Cardiac muscle cell (in vitro differentiated cells and primary cell): Measurements from ENCODE around the gene CCNQ. TPM values are rescaled to one million over a fixed set of nuclear protein-coding genes. Genes with fewer than 3 reads are reported as not detected.

Experiments used
- DNase-seq, 2 donors: peaks; one replicate each; pipeline versions ENCODE4 v3.0.0 to v3.0.0-alpha.2; 2010 to 2017; ENCODE audit warnings: low read depth in 1 of 2, low spot score in 1 of 2
- H3K27ac ChIP-seq: fragments of 200-600 bp; sonication (generic); 2 replicates; pipeline ENCODE4 v1.5.1; 2016
- H3K27me3 ChIP-seq: fragments of 200-600 bp; sonication (generic); 2 replicates; pipeline ENCODE4 v1.6.0; 2016; ENCODE audit warnings: control low read depth
- H3K36me3 ChIP-seq: fragments of 200-600 bp; sonication (generic); 2 replicates; pipeline ENCODE4 v1.5.1; 2016; ENCODE audit warnings: control low read depth
- H3K4me1 ChIP-seq: fragments of 200-600 bp; sonication (generic); 2 replicates; pipeline ENCODE4 v1.8.1; 2017; ENCODE audit warnings: low read depth, mild to moderate bottlenecking, mixed run types
- H3K4me3 ChIP-seq: fragments of 200-600 bp; sonication (generic); 2 replicates; pipeline ENCODE4 v1.5.1; 2016; ENCODE audit warnings: mild to moderate bottlenecking
- H3K9me3 ChIP-seq: fragments of 200-600 bp; sonication (generic); 2 replicates; pipeline ENCODE4 v1.5.1; 2017; ENCODE audit warnings: low read depth, mild to moderate bottlenecking, control low read depth
- CTCF ChIP-seq: IDR thresholded peaks from 2 replicates; pipeline ENCODE4 v1.5.1; 2012; ENCODE audit warnings: low read depth, mild to moderate bottlenecking, low read length
- polyA plus RNA-seq: library from polyadenylated mRNA; unstranded; fragments of >200 nt; fragmentation: Nextera tagmentation; extraction: Ambion mirVana; gene quantifications from 2 replicates; pipeline ENCODE4 v1.2.1, GENCODE V29; 2016
- total RNA-seq: library from RNA; depleted of rRNA; stranded (reverse); fragments of >200 nt; gene quantifications from 2 replicates; pipeline ENCODE4 v1.2.3, GENCODE V29; 2016

The CCNQ gene
- total and polyA plus RNA-seq, 2 experiments from 2014 or later, result 28.5 to 37.0 TPM

GRCh38 chrX:153622661-153623309 lies 23.8 kb upstream of the CCNQ start:
- Histone ChIP-seq H3K36me3 (no peaks in the 10 kb centered on the region), H3K4me3 (no peak overlapping the region), H3K9me3 (no peaks in the 10 kb centered on the region), H3K27ac (no peak overlapping the region), H3K4me1 (no peaks in the 10 kb centered on the region), H3K27me3 (peaks cover 10% of the 10 kb centered on the region)
- DNase-seq, result peak in 1 of 2 donors; percentile 32
- TF ChIP-seq CTCF, result no peak

GRCh38 chrX:153621949-153622598 lies 23.1 kb upstream of the CCNQ start:
- no peak for DNase-seq
- H3K27ac ChIP-seq, result no peak overlapping the region
- no peaks in the 10 kb centered on the region for H3K36me3 ChIP-seq
- no peaks in the 10 kb centered on the region for H3K4me1 ChIP-seq
- no peak overlapping the region for H3K4me3 ChIP-seq
- H3K9me3 ChIP-seq, result no peaks in the 10 kb centered on the region
- peaks cover 17% of the 10 kb centered on the region for H3K27me3 ChIP-seq
- TF ChIP-seq CTCF, result no peak

GRCh38 chrX:153620576-153620975 lies 21.6 kb upstream of the CCNQ start:
- H3K27me3 ChIP-seq, result peaks cover 30% of the 10 kb centered on the region
- no peaks in the 10 kb centered on the region for H3K4me1 ChIP-seq
- no peak overlapping the region for H3K27ac ChIP-seq
- H3K4me3 ChIP-seq, result no peak overlapping the region
- H3K36me3 ChIP-seq, result no peaks in the 10 kb centered on the region
- DNase-seq, result no peak
- H3K9me3 ChIP-seq, result no peaks in the 10 kb centered on the region
- no peak for TF ChIP-seq CTCF

- no peak overlapping the region for H3K27ac ChIP-seq
- no peaks in the 10 kb centered on the region for H3K36me3 ChIP-seq
- H3K27me3 ChIP-seq, result peaks cover 72% of the 10 kb centered on the region
- H3K9me3 ChIP-seq, result no peaks in the 10 kb centered on the region
- H3K4me3 ChIP-seq, result no peak overlapping the region
- no peaks in the 10 kb centered on the region for H3K4me1 ChIP-seq
- no peak for DNase-seq
- no peak for TF ChIP-seq CTCF
These were observed 15.9 kb upstream of the CCNQ start for GRCh38 chrX:153614818-153615217.

- peaks cover 69% of the 10 kb centered on the region for H3K27me3 ChIP-seq
These were observed 13.5 kb upstream of the CCNQ start for GRCh38 chrX:153612413-153612812.

More at GRCh38 chrX:153612413-153612812, 13.5 kb upstream of the CCNQ start:
- Histone ChIP-seq H3K9me3 (no peaks in the 10 kb centered on the region), H3K4me1 (no peaks in the 10 kb centered on the region), H3K27ac (no peak overlapping the region), H3K4me3 (no peak overlapping the region), H3K36me3 (no peaks in the 10 kb centered on the region)
- no peak for TF ChIP-seq CTCF
- no peak for DNase-seq
